ENCODE results near the gene CFAP92.
"Not testable (repeated sequence)": the region's sequence is repeated elsewhere in the genome, so short reads cannot be mapped to it uniquely, and the experiment has no call there.

Gene CFAP92

DNA sequence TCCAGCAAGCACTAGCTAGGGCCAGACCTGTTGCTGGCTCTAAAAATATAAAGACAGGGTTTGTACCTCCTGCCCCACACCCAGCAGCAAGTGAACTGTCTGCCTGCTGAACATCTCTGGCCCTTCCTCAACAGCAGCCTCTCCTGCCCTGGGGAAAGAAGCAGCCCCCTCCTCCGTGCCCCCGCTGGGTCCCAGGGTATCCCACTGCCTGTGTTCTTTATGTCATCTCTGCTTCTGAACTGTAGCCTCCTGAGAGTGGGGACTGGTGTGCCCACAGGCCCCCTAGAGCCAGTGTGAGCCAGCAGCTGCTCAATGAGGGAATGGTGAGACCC, 60.0 kb downstream of the CFAP92 start:
- Histone ChIP-seq H3K9me3 (ENCODE audit: control insufficient read depth, insufficient read depth, low read length) (no peaks in the 10 kb centered on the region; the same call in 1 of the 2 replicates), H3K9ac (ENCODE audit: low read depth, low read length) (no peak overlapping the region), H3K4me1 (ENCODE audit: insufficient read depth, low read length) (no peaks in the 10 kb centered on the region; the same call in 1 of the 2 replicates), H3K36me3 (ENCODE audit: insufficient read depth, low read length) (no peaks in the 10 kb centered on the region)

DNA sequence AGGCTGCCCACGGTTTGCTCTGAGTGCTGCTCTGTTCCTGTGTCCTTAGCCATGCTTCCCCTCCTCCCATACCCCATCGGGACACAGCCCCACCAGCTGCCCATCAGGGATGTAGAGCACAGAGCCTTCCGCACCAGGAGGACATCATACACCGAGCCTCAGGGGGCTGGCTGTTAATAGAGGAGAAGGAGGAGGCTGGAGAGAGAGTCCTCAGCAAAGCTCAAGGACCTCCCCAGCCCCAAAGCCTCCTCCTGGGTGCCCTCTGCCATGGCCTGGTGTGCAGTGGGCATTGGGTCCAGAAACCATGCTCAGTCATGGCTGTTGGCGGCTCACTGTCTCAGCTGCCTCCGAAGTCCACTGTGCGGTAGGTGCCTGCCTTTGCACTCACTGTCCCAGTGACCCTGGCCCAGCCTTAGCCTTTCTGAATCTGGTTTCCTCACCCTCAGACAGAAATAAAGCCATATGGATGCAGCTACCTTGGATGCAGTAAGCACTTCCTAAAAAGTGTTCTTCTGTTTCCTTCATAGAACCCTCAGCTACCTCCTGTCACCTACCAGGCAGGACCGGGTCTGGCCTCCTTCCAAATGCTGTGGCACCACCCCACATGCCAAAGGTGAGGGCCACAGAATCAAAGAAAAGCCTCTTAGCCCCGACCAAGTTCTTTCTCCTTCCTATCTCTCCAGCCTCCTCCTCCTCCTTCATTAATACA, 60.5 kb downstream of the CFAP92 start:
- no peaks in the 10 kb centered on the region for H3K36me3 ChIP-seq (ENCODE audit: insufficient read depth, low read length)
- H3K4me1 ChIP-seq (ENCODE audit: insufficient read depth, low read length): no peaks in the 10 kb centered on the region; the same call in 1 of the 2 replicates
- no peak overlapping the region for H3K9ac ChIP-seq (ENCODE audit: low read depth, low read length)
- H3K9me3 ChIP-seq (ENCODE audit: control insufficient read depth, insufficient read depth, low read length): no peaks in the 10 kb centered on the region; the same call in 1 of the 2 replicates

- Histone ChIP-seq H3K9ac (ENCODE audit: low read depth, low read length) (no peak overlapping the region), H3K36me3 (ENCODE audit: insufficient read depth, low read length) (no peaks in the 10 kb centered on the region), H3K4me1 (ENCODE audit: insufficient read depth, low read length) (no peaks in the 10 kb centered on the region; the same call in 1 of the 2 replicates), H3K9me3 (ENCODE audit: control insufficient read depth, insufficient read depth, low read length) (no peaks in the 10 kb centered on the region; the same call in 1 of the 2 replicates)
These were observed 61.2 kb downstream of the CFAP92 start for GRCh38 chr3:128932516-128933212.

DNA sequence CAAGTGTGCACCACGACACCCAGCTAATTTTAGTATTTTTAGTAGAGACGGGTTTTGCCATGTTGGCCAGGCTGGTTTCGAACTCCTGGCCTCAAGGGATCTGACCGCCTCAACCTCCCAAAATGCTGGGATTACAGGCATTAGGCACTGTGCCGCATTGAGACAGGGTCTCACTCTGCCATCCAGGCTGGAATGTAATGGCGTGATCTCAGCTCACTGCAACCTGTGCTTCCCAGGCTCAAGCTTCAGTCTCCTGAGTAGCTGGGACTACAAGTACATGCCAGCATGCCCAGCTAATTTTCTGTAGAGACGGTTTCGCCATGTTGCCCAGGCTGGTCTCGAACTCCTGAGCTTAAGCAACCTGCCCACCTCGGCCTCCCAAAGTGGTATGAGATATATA, 62.8 kb downstream of the CFAP92 start:
- H3K36me3 ChIP-seq (ENCODE audit: insufficient read depth, low read length): no peaks in the 10 kb centered on the region

DNA sequence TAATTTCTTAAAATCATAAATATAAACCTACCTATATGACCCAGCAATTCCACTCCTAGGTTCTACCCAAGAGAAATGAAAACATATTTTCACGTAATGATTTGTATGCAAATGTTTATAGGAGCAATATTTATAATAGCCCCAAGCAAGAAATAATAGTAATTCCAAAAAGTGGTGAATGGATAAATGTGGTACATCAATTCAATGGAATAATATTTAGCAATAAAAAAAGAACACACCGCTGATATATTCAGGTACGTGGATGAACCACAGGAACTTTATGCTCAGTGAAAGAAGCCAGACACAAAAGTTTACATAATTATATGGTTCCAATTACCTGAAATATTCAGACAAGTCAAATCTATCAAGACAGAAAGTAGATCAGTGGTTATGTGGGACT, 64.5 kb downstream of the CFAP92 start:
- Histone ChIP-seq H3K9ac (ENCODE audit: low read depth, low read length) (no peak overlapping the region), H3K4me1 (ENCODE audit: insufficient read depth, low read length) (no peaks in the 10 kb centered on the region), H3K36me3 (ENCODE audit: insufficient read depth, low read length) (no peaks in the 10 kb centered on the region), H3K9me3 (ENCODE audit: control insufficient read depth, insufficient read depth, low read length) (peaks cover 7% of the 10 kb centered on the region; the same call in 1 of the 2 replicates)

More for the DNA sequence above, 62.8 kb downstream of the CFAP92 start:
- no peaks in the 10 kb centered on the region; the same call in 1 of the 2 replicates for H3K4me1 ChIP-seq (ENCODE audit: insufficient read depth, low read length)
- H3K9ac ChIP-seq (ENCODE audit: low read depth, low read length): no peak overlapping the region
- H3K9me3 ChIP-seq (ENCODE audit: control insufficient read depth, insufficient read depth, low read length): peaks cover 4% of the 10 kb centered on the region; the same call in 1 of the 2 replicates

DNA sequence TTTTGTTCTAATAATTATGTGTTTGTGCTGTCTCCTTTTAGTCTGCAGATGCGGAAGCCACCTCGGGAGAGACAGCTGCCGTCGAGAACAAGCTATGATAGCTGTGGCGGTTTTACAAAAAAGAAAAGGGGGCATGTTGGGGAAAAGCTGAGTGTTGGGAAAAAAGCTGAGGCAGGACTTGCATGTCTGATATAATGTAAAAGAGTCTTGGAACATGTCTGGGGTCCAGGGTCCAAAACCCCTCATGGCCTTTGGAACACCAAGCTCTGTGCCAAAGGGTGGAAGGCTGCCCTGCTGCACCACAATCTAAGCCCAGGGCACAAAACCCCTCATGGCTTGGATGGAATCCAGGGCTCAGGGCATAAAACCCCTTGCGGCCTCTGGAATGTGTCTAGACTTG, 69.9 kb downstream of the CFAP92 start:
- H3K9ac ChIP-seq (ENCODE audit: low read depth, low read length); H3K4me1 ChIP-seq (ENCODE audit: insufficient read depth, low read length); H3K36me3 ChIP-seq (ENCODE audit: insufficient read depth, low read length): not testable (repeated sequence)
- peaks cover 44% of the 10 kb centered on the region for H3K9me3 ChIP-seq (ENCODE audit: control insufficient read depth, insufficient read depth, low read length)

- Histone ChIP-seq H3K9ac (ENCODE audit: low read depth, low read length) (no peak overlapping the region), H3K4me1 (ENCODE audit: insufficient read depth, low read length) (no peaks in the 10 kb centered on the region), H3K36me3 (ENCODE audit: insufficient read depth, low read length) (peaks cover 6% of the 10 kb centered on the region; the same call in 1 of the 2 replicates), H3K9me3 (ENCODE audit: control insufficient read depth, insufficient read depth, low read length) (peaks cover 48% of the 10 kb centered on the region)
These were observed 70.3 kb downstream of the CFAP92 start for GRCh38 chr3:128923576-128923975.

DNA sequence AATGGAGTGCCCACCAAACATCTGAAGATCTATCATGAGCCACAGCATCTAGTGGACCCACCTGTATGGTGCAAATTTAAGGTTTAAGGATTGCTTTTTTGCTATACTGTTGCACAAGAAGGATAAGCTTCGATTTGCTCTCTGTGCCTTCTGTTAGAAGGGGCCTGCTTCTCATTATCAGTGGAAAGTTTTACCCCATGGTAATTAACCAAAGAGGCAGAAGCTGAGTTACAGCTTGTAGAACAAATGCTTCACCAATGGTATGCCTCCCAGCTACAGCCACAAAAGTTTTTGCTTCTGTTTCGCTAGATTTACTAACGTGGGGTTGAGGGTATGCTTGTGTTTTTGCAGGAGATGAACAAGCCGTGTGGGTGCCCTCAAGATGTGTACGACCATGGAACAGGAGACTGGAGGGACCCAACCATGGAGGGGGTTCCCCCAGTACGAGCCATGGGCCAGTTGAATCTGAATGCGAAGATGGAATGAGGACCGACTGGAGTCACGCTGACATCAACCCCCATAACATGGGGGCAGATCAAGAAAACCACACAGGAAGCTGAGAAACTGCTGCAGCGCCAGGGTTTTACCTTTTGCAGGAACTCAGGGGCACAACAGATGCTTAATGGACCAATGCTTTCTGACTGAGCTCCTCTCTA, 70.9 kb downstream of the CFAP92 start:
- H3K9ac ChIP-seq (ENCODE audit: low read depth, low read length): no peak overlapping the region
- peaks cover 6% of the 10 kb centered on the region; the same call in 1 of the 2 replicates for H3K36me3 ChIP-seq (ENCODE audit: insufficient read depth, low read length)
- no peaks in the 10 kb centered on the region for H3K4me1 ChIP-seq (ENCODE audit: insufficient read depth, low read length)
- peaks cover 49% of the 10 kb centered on the region for H3K9me3 ChIP-seq (ENCODE audit: control insufficient read depth, insufficient read depth, low read length)

DNA sequence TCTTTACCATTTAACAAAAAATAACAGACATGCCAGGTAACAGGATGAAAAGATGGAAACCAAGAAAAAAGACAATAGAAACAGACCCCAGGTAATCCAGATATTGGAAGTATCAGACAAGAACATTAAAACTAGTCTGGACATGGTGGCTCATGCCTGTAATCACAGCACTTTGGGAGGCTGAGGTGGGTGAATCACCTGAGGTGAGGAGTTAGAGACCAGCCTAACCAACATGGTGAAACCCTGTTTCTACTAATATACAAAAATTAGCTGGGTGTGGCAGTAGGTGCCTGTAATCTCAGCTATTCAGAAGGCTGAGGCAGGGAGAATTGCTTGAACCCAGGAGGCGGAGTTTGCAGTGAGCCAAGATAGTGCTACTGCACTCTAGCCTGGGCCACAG, 73.9 kb downstream of the CFAP92 start:
- H3K4me1 ChIP-seq (ENCODE audit: insufficient read depth, low read length): no peaks in the 10 kb centered on the region
- peaks cover 16% of the 10 kb centered on the region for H3K36me3 ChIP-seq (ENCODE audit: insufficient read depth, low read length)
- peaks cover 43% of the 10 kb centered on the region for H3K9me3 ChIP-seq (ENCODE audit: control insufficient read depth, insufficient read depth, low read length)
- H3K9ac ChIP-seq (ENCODE audit: low read depth, low read length): no peak overlapping the region

GRCh38 chr3:128917291-128917690, 76.6 kb downstream of the CFAP92 start:
- H3K9me3 ChIP-seq (ENCODE audit: control insufficient read depth, insufficient read depth, low read length): peaks cover 27% of the 10 kb centered on the region
- H3K36me3 ChIP-seq (ENCODE audit: insufficient read depth, low read length): peaks cover 24% of the 10 kb centered on the region
- no peak overlapping the region for H3K9ac ChIP-seq (ENCODE audit: low read depth, low read length)
- no peaks in the 10 kb centered on the region for H3K4me1 ChIP-seq (ENCODE audit: insufficient read depth, low read length)

- peaks cover 15% of the 10 kb centered on the region for H3K9me3 ChIP-seq (ENCODE audit: control insufficient read depth, insufficient read depth, low read length)
- H3K36me3 ChIP-seq (ENCODE audit: insufficient read depth, low read length): peaks cover 24% of the 10 kb centered on the region
- H3K9ac ChIP-seq (ENCODE audit: low read depth, low read length): no peak overlapping the region
- H3K4me1 ChIP-seq (ENCODE audit: insufficient read depth, low read length): no peaks in the 10 kb centered on the region
These were observed 78.8 kb downstream of the CFAP92 start for GRCh38 chr3:128914966-128915645.

DNA sequence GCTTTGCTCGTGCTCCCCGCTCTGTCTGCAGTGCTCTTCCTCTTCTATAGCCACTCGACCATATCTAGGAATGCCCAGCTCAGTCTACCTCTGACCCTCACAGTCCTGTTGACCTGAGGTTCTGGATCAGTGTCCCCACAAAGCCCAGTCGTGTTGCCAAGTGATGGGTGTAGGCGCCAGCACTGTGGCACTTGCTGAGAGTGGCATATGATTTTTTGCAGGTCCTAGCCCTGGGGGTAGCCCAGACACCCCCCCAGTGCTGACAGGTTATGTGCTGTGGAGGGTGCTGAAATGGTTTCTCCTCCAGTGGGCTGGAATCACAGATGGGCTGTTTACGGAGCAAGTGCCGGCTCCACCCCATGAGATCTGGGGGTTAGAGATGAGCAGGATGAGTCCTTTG, 82.0 kb downstream of the CFAP92 start:
- Histone ChIP-seq H3K9me3 (ENCODE audit: control insufficient read depth, insufficient read depth, low read length) (no peaks in the 10 kb centered on the region), H3K9ac (ENCODE audit: low read depth, low read length) (no peak overlapping the region), H3K4me1 (ENCODE audit: insufficient read depth, low read length) (no peaks in the 10 kb centered on the region), H3K36me3 (ENCODE audit: insufficient read depth, low read length) (peaks cover 21% of the 10 kb centered on the region)

DNA sequence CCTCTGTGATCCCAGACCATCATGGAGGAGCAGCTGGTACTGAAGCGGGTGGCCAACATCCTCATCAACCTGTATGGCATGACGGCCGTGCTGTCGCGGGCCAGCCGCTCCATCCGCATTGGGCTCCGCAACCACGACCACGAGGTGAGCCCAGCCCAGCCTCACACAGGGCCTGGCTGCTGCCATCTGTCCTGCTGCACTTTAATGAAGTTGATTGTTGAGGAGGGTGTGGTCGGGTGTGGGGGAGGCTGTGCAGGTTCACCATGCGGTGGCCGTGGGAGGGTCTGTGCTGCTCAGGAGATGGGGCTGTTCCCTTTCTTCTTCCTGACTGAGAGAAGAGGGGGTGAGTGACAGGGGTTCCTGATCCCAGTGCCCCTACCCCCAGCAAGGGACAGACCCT, 83.9 kb downstream of the CFAP92 start:
- H3K4me1 ChIP-seq (ENCODE audit: insufficient read depth, low read length): no peaks in the 10 kb centered on the region
- peaks cover 16% of the 10 kb centered on the region for H3K36me3 ChIP-seq (ENCODE audit: insufficient read depth, low read length)
- no peaks in the 10 kb centered on the region for H3K9me3 ChIP-seq (ENCODE audit: control insufficient read depth, insufficient read depth, low read length)
- no peak overlapping the region for H3K9ac ChIP-seq (ENCODE audit: low read depth, low read length)

GRCh38 chr3:128908951-128909350, 84.9 kb downstream of the CFAP92 start:
- Histone ChIP-seq H3K4me1 (ENCODE audit: insufficient read depth, low read length) (no peaks in the 10 kb centered on the region), H3K36me3 (ENCODE audit: insufficient read depth, low read length) (peaks cover 18% of the 10 kb centered on the region), H3K9me3 (ENCODE audit: control insufficient read depth, insufficient read depth, low read length) (no peaks in the 10 kb centered on the region)

More at GRCh38 chr3:128908951-128909350, 84.9 kb downstream of the CFAP92 start:
- no peak overlapping the region for H3K9ac ChIP-seq (ENCODE audit: low read depth, low read length)

Measured in ES-I3 (cell line).